Breast epithelium (tissue), 3 donors: Measurements from ENCODE around the gene ARHGAP26.

Source experiments
- CTCF ChIP-seq, 3 donors: fragments of 450-650 bp; IDR thresholded peaks; one replicate each; pipeline ENCODE4 v1.5.1; 2016 to 2017; ENCODE audit warnings: antibody characterized with exemption in 3 of 3, mild to moderate bottlenecking in 3 of 3, moderate library complexity in 3 of 3
- POLR2A ChIP-seq: fragments of 450-650 bp; IDR thresholded peaks from one replicate; pipeline ENCODE4 v1.6.1; 2016; ENCODE audit warnings: antibody characterized with exemption, mild to moderate bottlenecking, moderate library complexity

- TF ChIP-seq CTCF (IDR thresholded peaks at IDR 0.05) (no peak), POLR2A (no peak)
These were observed 375.3 kb downstream of the ARHGAP26 start for GRCh38 chr5:143145243-143146160.
